ENCODE results near the gene LRRC34.
A peak's percentile ranks its signal among the peaks of the same experiment; 100 is the strongest.

Gene LRRC34

GRCh38 chr3:169813757-169814517 is 1.2 kb upstream of the LRRC34 start:
- peak; percentile 46 to 60 (median 51) for DNase-seq

- peak; percentile 17 to 50 (median 32) for DNase-seq
Observed at GRCh38 chr3:169813278-169813677, 574 bp upstream of the LRRC34 start.

GRCh38 chr3:169811631-169812331 is 923 bp downstream of the LRRC34 start:
- DNase-seq, result peak in 2 of 3 donors; percentile 32 to 37

DNA sequence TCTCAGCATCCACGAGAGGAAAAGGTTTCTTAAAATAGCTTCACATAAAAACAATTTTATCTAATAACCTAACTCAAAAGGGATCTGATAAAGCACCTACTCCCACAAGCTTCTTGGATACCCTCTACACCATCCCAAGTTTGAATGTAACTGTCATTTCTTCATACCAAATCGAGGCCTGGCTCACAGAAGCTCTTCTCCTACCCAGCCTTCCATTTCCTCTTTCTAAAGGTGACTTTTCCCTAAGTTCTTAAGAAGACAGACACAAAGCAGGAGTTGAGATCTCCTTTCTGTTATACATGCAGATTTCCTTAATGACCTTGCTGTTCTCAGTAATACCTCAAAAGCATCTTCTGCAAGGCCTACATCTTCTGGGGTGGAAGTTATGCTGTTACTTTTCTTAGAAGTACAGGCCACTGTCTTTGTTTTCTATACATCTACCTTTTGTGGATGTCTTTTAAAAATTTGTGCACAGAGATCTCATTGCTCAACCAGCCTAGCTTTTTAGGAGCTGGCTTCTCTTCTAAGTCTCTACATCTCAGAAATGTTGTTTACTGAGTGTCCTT is 3.4 kb downstream of the LRRC34 start:
- no peak for DNase-seq

DNA sequence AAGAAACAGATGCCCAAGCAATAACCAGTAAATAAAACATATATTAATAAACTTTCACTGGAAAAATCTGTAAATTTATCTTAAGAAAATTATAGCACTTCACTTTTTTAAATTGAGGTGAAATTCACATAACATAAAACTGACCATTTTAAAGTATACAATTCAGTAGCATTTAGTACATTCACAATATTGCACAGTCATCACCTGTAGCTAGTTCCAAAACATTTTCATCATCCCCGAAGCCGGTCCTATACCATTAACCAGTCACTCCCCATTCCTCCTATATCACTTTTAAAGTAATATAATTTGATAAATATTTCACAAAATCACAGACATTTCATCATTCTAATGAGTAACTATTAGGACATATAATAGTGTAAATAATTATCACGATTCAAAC is 8.0 kb downstream of the LRRC34 start:
- no peak for DNase-seq

DNA sequence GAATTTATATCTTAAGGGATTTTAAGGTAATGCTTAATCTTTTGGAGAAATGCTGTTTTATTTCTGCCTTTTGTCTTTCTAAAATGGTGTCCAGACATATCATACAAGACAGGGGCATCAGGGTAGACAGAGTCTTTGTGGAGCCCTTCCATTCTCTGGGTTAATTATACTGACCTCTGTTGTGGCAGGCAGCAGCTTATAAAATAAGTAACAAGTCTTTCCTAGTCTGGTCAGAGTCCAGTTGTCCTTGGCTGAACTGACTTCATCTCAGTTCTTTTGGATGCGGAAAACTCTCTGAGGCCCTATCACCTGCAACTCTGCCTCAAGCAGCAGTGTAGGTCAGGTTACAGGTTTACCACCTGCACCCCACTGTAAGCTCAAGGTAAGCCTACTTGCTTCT is 20.3 kb downstream of the LRRC34 start:
- no peak for DNase-seq

GRCh38 chr3:169790687-169791429 is 21.8 kb downstream of the LRRC34 start:
- no peak for DNase-seq

- DNase-seq, result no peak
Observed at GRCh38 chr3:169790219-169790618, 22.5 kb downstream of the LRRC34 start.

DNA sequence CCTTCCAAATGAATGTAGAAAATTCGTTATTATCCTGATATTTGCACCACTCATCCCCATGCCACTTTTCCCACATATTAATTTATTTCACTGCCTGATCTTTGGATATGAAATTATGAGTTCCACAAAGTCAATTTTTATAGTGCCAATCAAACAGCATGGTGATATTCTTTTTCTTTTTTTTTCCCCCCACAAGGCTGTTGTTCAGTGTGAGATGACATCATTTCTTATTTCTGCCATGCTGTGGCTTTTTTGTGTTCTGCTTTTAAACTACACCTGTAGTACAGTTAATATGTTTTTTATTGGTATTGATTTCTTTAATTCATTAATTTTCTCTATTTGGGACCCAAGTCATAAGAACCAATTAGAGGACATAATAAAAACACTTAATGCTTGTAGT is 24.9 kb downstream of the LRRC34 start:
- DNase-seq, result no peak

GRCh38 chr3:169787120-169787519 is 25.6 kb downstream of the LRRC34 start:
- DNase-seq, result no peak

- no peak for DNase-seq
Observed at GRCh38 chr3:169781209-169781855, 31.4 kb downstream of the LRRC34 start.

- DNase-seq, result no peak
Observed at GRCh38 chr3:169780742-169781141, 32.0 kb downstream of the LRRC34 start.

DNA sequence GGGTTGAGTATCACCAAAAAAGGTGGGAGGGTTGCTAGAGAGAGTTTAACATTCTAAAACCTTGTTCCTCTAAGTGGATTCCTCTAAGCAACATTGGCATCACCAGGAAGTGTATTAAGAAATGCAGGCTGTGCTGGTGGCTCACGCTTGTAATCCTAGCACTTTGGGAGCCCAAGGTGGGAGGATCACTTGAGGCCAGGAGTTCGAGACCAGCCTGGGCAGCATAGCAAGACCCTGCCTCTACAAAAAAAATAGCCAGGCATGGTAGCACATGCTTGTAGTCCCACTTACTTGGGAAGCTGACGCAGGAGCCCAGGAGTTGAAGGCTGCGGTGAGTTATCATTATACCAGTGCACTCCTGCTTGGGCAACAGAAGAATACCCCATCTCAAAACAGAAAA is 34.9 kb downstream of the LRRC34 start:
- no peak for DNase-seq

DNA sequence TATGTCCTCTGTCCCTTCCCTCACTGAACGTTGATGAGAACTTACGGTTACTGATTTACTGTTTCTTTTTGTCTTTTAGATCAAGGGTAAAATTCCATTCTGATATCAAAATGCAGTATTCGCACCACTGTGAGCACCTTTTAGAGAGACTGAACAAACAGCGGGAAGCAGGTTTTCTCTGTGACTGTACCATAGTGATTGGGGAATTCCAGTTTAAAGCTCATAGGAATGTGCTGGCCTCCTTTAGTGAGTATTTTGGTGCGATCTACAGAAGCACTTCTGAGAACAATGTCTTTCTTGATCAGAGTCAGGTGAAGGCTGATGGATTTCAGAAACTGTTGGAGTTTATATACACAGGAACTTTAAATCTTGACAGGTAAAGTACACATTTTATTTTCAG is 38.5 kb downstream of the LRRC34 start:
- DNase-seq, result no peak

DNA sequence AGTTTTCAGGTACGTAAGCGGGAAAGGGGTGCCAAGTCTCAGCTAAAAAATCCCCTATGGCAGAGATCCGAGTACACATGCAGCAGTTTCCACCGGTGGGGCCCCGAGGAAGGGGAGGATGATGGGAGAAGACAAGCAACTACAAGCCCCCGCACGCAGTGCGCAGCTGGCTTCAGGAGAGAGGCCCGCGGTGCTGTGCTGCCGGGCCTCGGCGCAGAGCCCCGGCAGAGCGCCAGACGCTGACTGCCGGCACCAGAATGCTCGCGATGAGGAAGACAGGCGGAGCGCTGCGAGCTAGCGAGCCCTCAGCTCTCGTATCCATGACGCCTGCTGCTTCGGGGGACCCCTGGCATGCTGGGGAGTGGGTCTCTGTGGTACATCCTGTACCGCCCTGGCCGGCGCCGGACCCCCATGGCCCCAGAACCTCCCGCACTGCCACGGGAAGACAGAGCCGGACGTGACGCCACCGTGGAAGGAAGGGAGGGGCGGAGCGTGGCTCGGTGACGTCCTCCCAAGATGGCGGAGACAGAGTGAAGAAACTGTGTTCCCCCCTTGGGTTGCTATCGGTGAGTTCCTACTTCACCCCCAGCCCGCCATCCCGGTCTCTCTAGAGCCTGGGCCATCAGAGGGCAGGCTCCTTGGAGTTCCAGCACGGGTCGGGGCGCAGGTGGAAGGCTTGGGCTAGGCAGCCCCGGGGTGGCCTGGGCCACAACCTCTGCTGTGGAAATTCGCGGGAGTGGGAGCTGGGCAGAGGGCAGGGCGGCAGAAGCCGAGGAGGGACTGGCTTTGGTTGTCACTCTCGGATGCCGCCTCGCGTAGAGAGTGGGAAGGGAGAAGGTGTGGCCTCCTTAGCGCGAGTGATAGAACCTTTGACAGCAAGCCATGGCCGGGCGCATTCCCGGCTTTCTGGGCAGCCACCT is 39.5 kb downstream of the LRRC34 start, which contains the start of gene MYNN:
Gene MYNN, plus strand, starts transcription at position 500 of the 920 bp plus-strand sequence. CDS start 900 bp downstream, outside the sequence.
- peak; percentile 92 to 95 (median 95) for DNase-seq

- peak; percentile 66 to 69 (median 68) for DNase-seq
Observed at GRCh38 chr3:169772305-169772896, 40.3 kb downstream of the LRRC34 start.

GRCh38 chr3:169771497-169772304 is 41.0 kb downstream of the LRRC34 start:
- DNase-seq, result peak; percentile 73 to 87 (median 86)

- DNase-seq, result peak; percentile 68 to 81 (median 78)
Observed at GRCh38 chr3:169769287-169770181, 43.2 kb downstream of the LRRC34 start, which contains the start of gene ACTRT3. TSS of gene ACTRT3 (minus strand) at chr3:169769561. CDS start at chr3:169769520, 41 bp downstream.
